Upper lobe of left lung (tissue), 4 donors: ENCODE results near the gene AADAT.

Experiments used
- POLR2A ChIP-seq, 4 donors: fragments of 450-650 bp; IDR thresholded peaks; one replicate each; pipeline ENCODE4 v1.5.1; 2016 to 2017; ENCODE audit warnings: antibody characterized with exemption in 4 of 4, mild to moderate bottlenecking in 2 of 4
- POLR2AphosphoS5 ChIP-seq, 2 donors: sonication (generic); formaldehyde crosslinking; IDR thresholded peaks; one replicate each; pipeline ENCODE4 v1.5.1; 2017; ENCODE audit warnings: antibody characterized with exemption in 2 of 2
- TF ChIP-seq, protein P1 (sequence below), 6 experiments: fragments of 450-650 bp in 4 of 6; fragments of 200-600 bp in 2 of 6; sonication (generic) in 2 of 6; IDR thresholded peaks; one replicate each; pipeline ENCODE4 v1.5.1; 2016 to 2019; ENCODE audit warnings: antibody characterized with exemption in 6 of 6

DNA sequence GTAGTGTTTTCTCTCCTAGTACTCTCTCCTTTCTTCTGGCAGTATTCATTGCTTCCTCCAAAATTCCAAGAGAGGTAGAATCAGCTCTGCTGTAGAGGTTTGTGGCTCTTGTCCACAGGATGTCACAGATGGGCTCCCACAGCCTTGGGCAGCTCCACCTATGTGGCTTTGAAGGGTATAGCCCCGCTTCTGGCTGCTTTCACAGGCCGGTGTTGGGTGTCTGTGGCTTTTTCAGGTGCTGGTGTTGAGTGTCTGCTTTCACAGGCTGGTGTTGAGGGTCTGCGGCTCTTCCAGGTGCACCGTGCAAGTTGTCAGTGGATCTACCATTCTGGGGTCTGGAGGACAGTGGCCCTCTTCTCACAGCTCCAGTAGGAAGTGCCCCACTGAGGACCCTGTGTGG lies 7.9 kb upstream of the AADAT start:
- TF ChIP-seq, protein P1, sequence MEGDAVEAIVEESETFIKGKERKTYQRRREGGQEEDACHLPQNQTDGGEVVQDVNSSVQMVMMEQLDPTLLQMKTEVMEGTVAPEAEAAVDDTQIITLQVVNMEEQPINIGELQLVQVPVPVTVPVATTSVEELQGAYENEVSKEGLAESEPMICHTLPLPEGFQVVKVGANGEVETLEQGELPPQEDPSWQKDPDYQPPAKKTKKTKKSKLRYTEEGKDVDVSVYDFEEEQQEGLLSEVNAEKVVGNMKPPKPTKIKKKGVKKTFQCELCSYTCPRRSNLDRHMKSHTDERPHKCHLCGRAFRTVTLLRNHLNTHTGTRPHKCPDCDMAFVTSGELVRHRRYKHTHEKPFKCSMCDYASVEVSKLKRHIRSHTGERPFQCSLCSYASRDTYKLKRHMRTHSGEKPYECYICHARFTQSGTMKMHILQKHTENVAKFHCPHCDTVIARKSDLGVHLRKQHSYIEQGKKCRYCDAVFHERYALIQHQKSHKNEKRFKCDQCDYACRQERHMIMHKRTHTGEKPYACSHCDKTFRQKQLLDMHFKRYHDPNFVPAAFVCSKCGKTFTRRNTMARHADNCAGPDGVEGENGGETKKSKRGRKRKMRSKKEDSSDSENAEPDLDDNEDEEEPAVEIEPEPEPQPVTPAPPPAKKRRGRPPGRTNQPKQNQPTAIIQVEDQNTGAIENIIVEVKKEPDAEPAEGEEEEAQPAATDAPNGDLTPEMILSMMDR (IDR thresholded peaks at IDR 0.05), result no peak
- TF ChIP-seq POLR2AphosphoS5 (IDR thresholded peaks at IDR 0.05) (no peak), POLR2A (IDR thresholded peaks at IDR 0.05) (no peak)
